ENCODE results near the gene LMNA.
A peak's percentile ranks its signal among the peaks of the same experiment; 100 is the strongest.

Gene LMNA

GRCh38 chr1:156103521-156103947, 11.0 kb upstream of the LMNA start:
- H3K4me3 ChIP-seq (ENCODE audit: low read depth, low read length), result no peak overlapping the region
- peak overlapping the region; percentile 9 for H4K12ac ChIP-seq (ENCODE audit: low read depth, low read length)
- H3K18ac ChIP-seq (ENCODE audit: low read length), result peak overlapping the region; percentile 67
- H2BK120ac ChIP-seq (ENCODE audit: insufficient read depth, low read length, poor library complexity), result peak overlapping the region; percentile 84
- no peak for DNase-seq
- H4K91ac ChIP-seq (ENCODE audit: low read depth, low read length), result peak overlapping the region; percentile 95
- no peak overlapping the region for H3K9ac ChIP-seq (ENCODE audit: low read length)
- peak overlapping the region; percentile 24 for H3K4me2 ChIP-seq (ENCODE audit: low read length)
- H2AK5ac ChIP-seq (ENCODE audit: low read length), result peak overlapping the region; percentile 36
- H3K4me1 ChIP-seq (ENCODE audit: control insufficient read depth in 1 of 2, insufficient read depth in 2 of 2, low read length in 2 of 2), result peaks cover 52 to 60% of the 10 kb centered on the region in 2 experiments
- H3K36me3 ChIP-seq (ENCODE audit: control insufficient read depth in 1 of 2, insufficient read depth in 2 of 2, low read length in 2 of 2), result peaks cover 3 to 7% of the 10 kb centered on the region in 2 experiments
- no peak overlapping the region for H3K23ac ChIP-seq (ENCODE audit: low read length)
- no peak overlapping the region for H2AFZ ChIP-seq (ENCODE audit: insufficient read depth, low read length, poor library complexity)
- H2BK5ac ChIP-seq (ENCODE audit: low read depth, low read length, poor library complexity), result peak overlapping the region; percentile 23
- H3K9me3 ChIP-seq (ENCODE audit: insufficient read depth, low read depth, low read length), result no peaks in the 10 kb centered on the region
- peak overlapping the region; percentile 67 for H2BK12ac ChIP-seq (ENCODE audit: low read length)
- whole genome bisulfite sequencing (ENCODE audit: extremely low coverage, insufficient coverage, insufficient read length), result no CpG with 5 or more reads among the region's 9 CpGs
- H4K8ac ChIP-seq (ENCODE audit: low read depth, low read length), result peak overlapping the region; percentile 52
- H3K79me2 ChIP-seq (ENCODE audit: control insufficient read depth, insufficient read depth, low read length, poor library complexity), result peaks cover 11% of the 10 kb centered on the region
- peak overlapping the region; percentile 78 for H3K27ac ChIP-seq (ENCODE audit: low read depth, low read length)
- H3K27me3 ChIP-seq (ENCODE audit: insufficient read depth, low read length), result no peaks in the 10 kb centered on the region
- H3K79me1 ChIP-seq (ENCODE audit: low read length), result peaks cover 39% of the 10 kb centered on the region
- H3K4ac ChIP-seq (ENCODE audit: low read depth, low read length), result peak overlapping the region; percentile 54
- H3K14ac ChIP-seq (ENCODE audit: low read length), result peak overlapping the region; percentile 38

DNA sequence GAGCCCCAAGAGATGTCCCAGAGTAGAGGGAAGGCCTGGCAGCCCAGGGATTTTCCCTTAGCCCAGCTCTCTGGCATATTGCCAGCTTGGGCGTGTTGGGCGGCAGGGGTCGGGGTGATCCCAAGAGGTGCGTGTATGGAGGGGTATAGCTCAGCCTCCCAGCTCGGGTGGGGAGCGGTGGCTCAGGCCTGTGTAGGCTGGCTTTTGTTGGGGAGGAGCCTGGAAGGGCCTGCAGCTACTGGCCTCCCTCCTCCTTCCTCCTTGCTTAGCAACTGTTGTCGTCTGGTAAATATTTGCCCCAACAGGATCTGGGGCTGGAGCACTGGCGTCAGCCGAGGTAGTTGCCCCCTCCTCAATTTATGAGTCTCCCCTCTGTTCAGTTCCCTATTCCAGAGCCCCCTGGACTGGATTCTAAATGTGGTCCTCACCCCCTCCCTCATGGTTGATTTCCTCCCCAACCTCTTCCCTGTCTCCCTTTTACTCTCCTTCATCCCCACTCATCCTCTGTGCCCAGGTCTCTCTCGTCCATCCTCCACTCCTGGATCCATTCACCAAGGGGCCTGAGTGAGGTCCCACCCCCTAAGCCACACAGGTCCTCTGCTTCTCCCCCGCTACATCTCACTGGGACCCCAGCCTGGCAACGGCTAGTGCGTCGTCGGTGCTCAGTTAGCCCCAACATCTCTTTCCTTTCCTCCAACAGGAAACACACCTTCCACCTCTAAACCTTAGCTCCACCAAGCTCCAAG, 10.3 kb upstream of the LMNA start:
- H3K79me1 ChIP-seq (ENCODE audit: low read length), result peaks cover 41% of the 10 kb centered on the region
- no peak overlapping the region for H3K4me3 ChIP-seq (ENCODE audit: low read depth, low read length)
- H3K9me3 ChIP-seq (ENCODE audit: insufficient read depth, low read depth, low read length), result no peaks in the 10 kb centered on the region
- no peak overlapping the region for H3K23ac ChIP-seq (ENCODE audit: low read length)
- WGBS (ENCODE audit: extremely low coverage, insufficient coverage, insufficient read length), result no CpG with 5 or more reads among the region's 15 CpGs
- peak overlapping the region; percentile 38 for H3K14ac ChIP-seq (ENCODE audit: low read length)
- peak overlapping the region; percentile 67 for H3K18ac ChIP-seq (ENCODE audit: low read length)
- peak overlapping the region; percentile 52 for H4K8ac ChIP-seq (ENCODE audit: low read depth, low read length)
- H3K79me2 ChIP-seq (ENCODE audit: control insufficient read depth, insufficient read depth, low read length, poor library complexity), result peaks cover 13% of the 10 kb centered on the region
- H2BK5ac ChIP-seq (ENCODE audit: low read depth, low read length, poor library complexity), result peak overlapping the region; percentile 97
- H2AK5ac ChIP-seq (ENCODE audit: low read length), result peak overlapping the region; percentile 36
- H2BK12ac ChIP-seq (ENCODE audit: low read length), result peak overlapping the region; percentile 90
- peak; percentile 54 to 69 for DNase-seq
- H3K9ac ChIP-seq (ENCODE audit: low read length), result no peak overlapping the region
- H3K4ac ChIP-seq (ENCODE audit: low read depth, low read length), result peak overlapping the region; percentile 24
- peaks cover 3% of the 10 kb centered on the region in 2 experiments for H3K36me3 ChIP-seq (ENCODE audit: control insufficient read depth in 1 of 2, insufficient read depth in 2 of 2, low read length in 2 of 2)
- peak overlapping the region; percentile 10 for H4K12ac ChIP-seq (ENCODE audit: low read depth, low read length)
- peaks cover 50 to 60% of the 10 kb centered on the region in 2 experiments for H3K4me1 ChIP-seq (ENCODE audit: control insufficient read depth in 1 of 2, insufficient read depth in 2 of 2, low read length in 2 of 2)
- H2AFZ ChIP-seq (ENCODE audit: insufficient read depth, low read length, poor library complexity), result no peak overlapping the region
- peak overlapping the region; percentile 24 for H3K4me2 ChIP-seq (ENCODE audit: low read length)
- H2BK120ac ChIP-seq (ENCODE audit: insufficient read depth, low read length, poor library complexity), result peak overlapping the region; percentile 97
- H4K91ac ChIP-seq (ENCODE audit: low read depth, low read length), result peak overlapping the region; percentile 95
- no peaks in the 10 kb centered on the region for H3K27me3 ChIP-seq (ENCODE audit: insufficient read depth, low read length)
- H3K27ac ChIP-seq (ENCODE audit: low read depth, low read length), result peak overlapping the region; percentile 100

GRCh38 chr1:156104861-156105832, 9.4 kb upstream of the LMNA start:
- Histone ChIP-seq H4K91ac (ENCODE audit: low read depth, low read length) (peak overlapping the region; percentile 95), H3K36me3 (ENCODE audit: control insufficient read depth in 1 of 2, insufficient read depth in 2 of 2, low read length in 2 of 2) (peaks cover 3% of the 10 kb centered on the region in 2 experiments), H4K12ac (ENCODE audit: low read depth, low read length) (peak overlapping the region; percentile 85), H3K4me1 (ENCODE audit: control insufficient read depth in 1 of 2, insufficient read depth in 2 of 2, low read length in 2 of 2) (peaks cover 47 to 58% of the 10 kb centered on the region in 2 experiments), H3K4ac (ENCODE audit: low read depth, low read length) (peak overlapping the region; percentile 71), H2BK120ac (ENCODE audit: insufficient read depth, low read length, poor library complexity) (peak overlapping the region; percentile 97), H2AFZ (ENCODE audit: insufficient read depth, low read length, poor library complexity) (peak overlapping the region; percentile 44), H2AK5ac (ENCODE audit: low read length) (peak overlapping the region; percentile 25), H3K4me3 (ENCODE audit: low read depth, low read length) (no peak overlapping the region), H3K18ac (ENCODE audit: low read length) (peak overlapping the region; percentile 52), H2BK5ac (ENCODE audit: low read depth, low read length, poor library complexity) (peak overlapping the region; percentile 97), H2BK12ac (ENCODE audit: low read length) (peak overlapping the region; percentile 90), H3K27ac (ENCODE audit: low read depth, low read length) (peak overlapping the region; percentile 100), H3K9me3 (ENCODE audit: insufficient read depth, low read depth, low read length) (no peaks in the 10 kb centered on the region), H3K4me2 (ENCODE audit: low read length) (peak overlapping the region; percentile 88), H3K23ac (ENCODE audit: low read length) (no peak overlapping the region), H3K9ac (ENCODE audit: low read length) (no peak overlapping the region), H3K27me3 (ENCODE audit: insufficient read depth, low read length) (no peaks in the 10 kb centered on the region), H3K14ac (ENCODE audit: low read length) (peak overlapping the region; percentile 32), H3K79me2 (ENCODE audit: control insufficient read depth, insufficient read depth, low read length, poor library complexity) (peaks cover 12% of the 10 kb centered on the region), H4K8ac (ENCODE audit: low read depth, low read length) (peak overlapping the region; percentile 5), H3K79me1 (ENCODE audit: low read length) (peaks cover 41% of the 10 kb centered on the region)
- DNase-seq, result peak in 1 of 2 donors; percentile 33
- WGBS (ENCODE audit: extremely low coverage, insufficient coverage, insufficient read length), result no CpG with 5 or more reads among the region's 11 CpGs
